Neuronal stem cell (in vitro differentiated cells): ENCODE results near the gene FOLR1.

Source experiments
- DNase-seq: peaks from one replicate; pipeline ENCODE4 v3.0.0-alpha.2; 2013; ENCODE audit warnings: low spot score
- H2AFZ ChIP-seq: one replicate; pipeline ENCODE4 v1.6.1; 2013; ENCODE audit warnings: mild to moderate bottlenecking, low read length, inconsistent platforms
- H2AK5ac ChIP-seq: 2 replicates; pipeline ENCODE4 v1.6.1; 2013; ENCODE audit warnings: low read depth, mild to moderate bottlenecking, inconsistent platforms, low read length, moderate library complexity, mixed read lengths
- H2BK120ac ChIP-seq: 2 replicates; pipeline ENCODE4 v1.6.1; 2013; ENCODE audit warnings: low read depth, mild to moderate bottlenecking, inconsistent platforms, low read length, moderate library complexity, mixed read lengths
- H2BK12ac ChIP-seq: one replicate; pipeline ENCODE4 v1.6.1; 2013; ENCODE audit warnings: low read length, inconsistent platforms
- H2BK15ac ChIP-seq: 2 replicates; pipeline ENCODE4 v1.6.1; 2013; ENCODE audit warnings: mild to moderate bottlenecking, low read length, inconsistent platforms, mixed read lengths
- H2BK5ac ChIP-seq: one replicate; pipeline ENCODE4 v1.6.1; 2013; ENCODE audit warnings: inconsistent platforms, mild to moderate bottlenecking, low read length, moderate library complexity
- H3K14ac ChIP-seq: one replicate; pipeline ENCODE4 v1.6.1; 2013; ENCODE audit warnings: low read length, inconsistent platforms
- H3K18ac ChIP-seq: 2 replicates; pipeline ENCODE4 v1.6.1; 2013; ENCODE audit warnings: low read length, inconsistent platforms
- H3K23ac ChIP-seq: 2 replicates; pipeline ENCODE4 v1.6.1; 2013; ENCODE audit warnings: low read depth, mild to moderate bottlenecking, mixed read lengths, low read length, inconsistent platforms; ENCODE audit not compliant: poor library complexity
- H3K27ac ChIP-seq: replicated peaks from 3 replicates; pipeline ENCODE4 v1.5.1; 2013; ENCODE audit warnings: low read length, inconsistent platforms
- H3K27me3 ChIP-seq, 3 experiments: 2 replicates each; pipeline ENCODE4 v1.6.1; 2013; ENCODE audit warnings: low read length in 3 of 3, mild to moderate bottlenecking in 2 of 3, inconsistent platforms in 1 of 3, low read depth in 1 of 3, mixed read lengths in 1 of 3, moderate library complexity in 1 of 3; ENCODE audit not compliant: control insufficient read depth in 3 of 3, insufficient read depth in 3 of 3
- H3K36me3 ChIP-seq, 2 donors: replicated peaks in 1 of 2; 2 replicates each; pipeline ENCODE4 v1.6.1; 2013; ENCODE audit warnings: low read length in 2 of 2; ENCODE audit not compliant: control insufficient read depth in 2 of 2, insufficient read depth in 2 of 2
- H3K4ac ChIP-seq: 2 replicates; pipeline ENCODE4 v1.6.1; 2013; ENCODE audit warnings: inconsistent platforms, mild to moderate bottlenecking, low read length, moderate library complexity
- H3K4me1 ChIP-seq, 2 donors: 1 replicate in 1 of 2; 2 replicates in 1 of 2; pipeline ENCODE4 v1.6.1; 2013; ENCODE audit warnings: low read length in 2 of 2, low read depth in 1 of 2; ENCODE audit not compliant: control insufficient read depth in 2 of 2, insufficient read depth in 1 of 2
- H3K4me2 ChIP-seq: one replicate; pipeline ENCODE4 v1.6.1; 2013; ENCODE audit warnings: mild to moderate bottlenecking, low read length, inconsistent platforms; ENCODE audit not compliant: insufficient read depth, poor library complexity, severe bottlenecking
- H3K4me3 ChIP-seq, 2 donors: 2 replicates each; pipeline ENCODE4 v1.5.1; 2013; ENCODE audit warnings: low read length in 2 of 2, mild to moderate bottlenecking in 2 of 2, inconsistent platforms in 1 of 2, moderate library complexity in 1 of 2
- H3K79me1 ChIP-seq: one replicate; pipeline ENCODE4 v1.6.1; 2013; ENCODE audit warnings: low read depth, mild to moderate bottlenecking, inconsistent platforms, low read length, moderate library complexity
- H3K9ac ChIP-seq: one replicate; pipeline ENCODE4 v1.6.1; 2013; ENCODE audit warnings: mild to moderate bottlenecking, low read depth, low read length, inconsistent platforms; ENCODE audit not compliant: poor library complexity
- H3K9me3 ChIP-seq, 2 donors: replicated peaks in 1 of 2; 2 replicates each; pipeline versions ENCODE3 to v1.6.1; 2013; ENCODE audit warnings: low read length in 2 of 2, mild to moderate bottlenecking in 2 of 2, inconsistent platforms in 1 of 2, low read depth in 1 of 2, mixed read lengths in 1 of 2, moderate library complexity in 1 of 2; ENCODE audit not compliant: control insufficient read depth in 2 of 2, insufficient read depth in 1 of 2
- H4K8ac ChIP-seq: one replicate; pipeline ENCODE4 v1.6.1; 2013; ENCODE audit warnings: low read depth, mild to moderate bottlenecking, inconsistent platforms, low read length, moderate library complexity
- H4K91ac ChIP-seq: one replicate; pipeline ENCODE4 v1.6.1; 2013; ENCODE audit warnings: low read length, low read depth, mild to moderate bottlenecking, inconsistent platforms; ENCODE audit not compliant: poor library complexity
- WGBS, 2 donors: extraction: QIAGEN DNeasy Blood & Tissue Kit; methylation state at CpG; one replicate each; pipeline ENCODE4 v1.1.7; 2013; ENCODE audit warnings: missing lambda C conversion rate in 2 of 2, mixed read lengths in 1 of 2; ENCODE audit not compliant: insufficient read length in 2 of 2, insufficient replicate concordance in 1 of 2; ENCODE audit errors: extremely low coverage in 2 of 2; 5-methylcytosine and 5-hydroxymethylcytosine counted together

Gene FOLR1

DNA sequence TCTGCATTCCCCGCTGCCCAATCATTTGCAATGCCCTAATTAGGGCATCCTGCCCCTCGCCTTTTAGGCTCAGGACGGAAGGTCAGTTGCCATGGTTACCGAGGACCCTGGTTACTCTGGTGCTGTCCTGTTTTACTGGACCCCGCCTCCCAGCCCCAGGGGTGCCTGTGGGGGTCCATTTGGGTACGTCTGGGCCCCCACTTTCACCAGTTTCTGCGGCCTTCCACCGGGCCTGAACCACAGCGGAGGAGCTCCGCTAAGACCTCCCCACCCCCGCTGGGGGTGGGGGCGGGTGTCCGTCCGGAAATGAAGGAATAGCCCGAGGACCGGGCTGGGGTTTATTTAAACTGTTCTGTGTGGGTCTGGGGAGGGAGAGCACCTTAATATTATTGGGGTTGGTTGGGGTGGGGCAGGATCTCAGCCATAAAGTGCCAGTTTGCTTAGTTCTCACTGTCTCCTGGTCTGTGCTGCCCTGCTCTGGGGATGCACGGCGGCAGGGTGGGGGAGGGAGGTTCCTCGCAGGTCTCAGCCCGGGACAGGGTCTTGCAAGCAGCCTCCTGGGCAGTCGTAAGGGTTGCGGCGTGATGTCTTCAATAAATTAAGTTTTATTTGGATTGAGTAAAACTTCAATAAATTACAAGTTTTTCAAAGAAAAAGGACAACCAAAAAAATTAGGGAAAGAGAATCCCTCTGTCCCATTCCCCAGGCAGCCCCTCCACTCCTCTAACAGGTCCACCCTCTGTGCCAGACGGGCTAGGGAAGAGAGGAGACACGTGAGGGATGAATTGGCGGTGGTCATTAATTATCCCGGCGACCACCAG lies 46.8 kb downstream of the FOLR1 start:
- H2BK5ac ChIP-seq = no peak overlapping the region
- no peak overlapping the region for H4K91ac ChIP-seq
- H3K4me2 ChIP-seq = peak overlapping the region; percentile 82
- peak overlapping the region; percentile 10 for H3K4ac ChIP-seq
- H3K9me3 ChIP-seq = peaks cover 6 to 18% of the 10 kb centered on the region in 2 donors
- no peak overlapping the region for H4K8ac ChIP-seq
- H3K27me3 ChIP-seq = peaks cover 30 to 52% (median 48%) of the 10 kb centered on the region in 3 experiments
- H3K4me3 ChIP-seq = no peak overlapping the region
- peaks cover 9 to 24% of the 10 kb centered on the region in 2 donors for H3K4me1 ChIP-seq
- H2AK5ac ChIP-seq = peak overlapping the region; percentile 48
- H2BK15ac ChIP-seq = no peak overlapping the region
- H3K79me1 ChIP-seq = peaks cover 4% of the 10 kb centered on the region
- no CpG with 5 or more reads among the region's 28 CpGs for WGBS, 2 donors
- no peak overlapping the region for H3K9ac ChIP-seq
- H2BK120ac ChIP-seq = no peak overlapping the region
- H3K27ac ChIP-seq = no peak overlapping the region
- H2AFZ ChIP-seq = no peak overlapping the region
- H3K36me3 ChIP-seq = peaks cover 27 to 53% of the 10 kb centered on the region in 2 donors
- no peak overlapping the region for H2BK12ac ChIP-seq
- H3K14ac ChIP-seq = no peak overlapping the region
- no peak for DNase-seq
- peak overlapping the region; percentile 56 for H3K18ac ChIP-seq
- peak overlapping the region; percentile 96 for H3K23ac ChIP-seq

DNA sequence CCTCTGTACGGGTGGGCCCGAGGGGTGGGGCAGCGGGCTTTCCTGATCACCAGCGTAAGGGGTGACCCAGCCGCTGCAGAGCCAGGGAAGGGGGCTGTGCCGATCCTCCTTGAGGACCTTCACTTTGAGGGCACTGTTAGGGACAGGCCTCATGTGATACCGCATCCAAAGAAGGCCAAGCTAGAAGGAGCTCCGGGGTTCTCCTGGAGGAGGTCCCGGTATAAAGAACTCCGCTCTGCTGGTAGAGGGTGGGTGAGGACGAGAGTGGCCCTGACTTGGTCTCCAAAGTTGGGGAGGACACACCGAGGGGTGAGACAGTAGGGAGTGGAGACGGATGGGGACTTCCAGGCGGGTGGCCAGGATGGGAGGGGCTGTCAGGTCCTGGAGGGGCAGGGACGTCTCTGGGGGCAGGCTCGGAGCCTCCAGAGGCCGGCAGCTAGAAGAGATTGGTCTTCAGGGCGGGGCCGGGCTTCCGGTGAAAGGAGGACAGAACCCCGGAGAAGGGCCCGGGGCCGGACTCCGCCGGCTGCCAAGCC lies 47.4 kb downstream of the FOLR1 start:
- H3K27me3 ChIP-seq = peaks cover 34 to 59% (median 52%) of the 10 kb centered on the region in 3 experiments
- H3K23ac ChIP-seq = peak overlapping the region; percentile 96
- H3K36me3 ChIP-seq = peaks cover 22 to 46% of the 10 kb centered on the region in 2 donors
- H3K4me3 ChIP-seq = peak overlapping the region in 1 of 2 donors; percentile 71
- H4K91ac ChIP-seq = no peak overlapping the region
- H2BK15ac ChIP-seq = peak overlapping the region; percentile 61
- H3K14ac ChIP-seq = no peak overlapping the region
- H3K79me1 ChIP-seq = peaks cover 4% of the 10 kb centered on the region
- no peak overlapping the region for H2BK5ac ChIP-seq
- H3K4me1 ChIP-seq = peaks cover 9 to 24% of the 10 kb centered on the region in 2 donors
- H2AFZ ChIP-seq = peak overlapping the region; percentile 87
- H3K9ac ChIP-seq = peak overlapping the region; percentile 67
- no peak overlapping the region for H2BK120ac ChIP-seq
- no peak for DNase-seq
- peak overlapping the region; percentile 82 for H3K4me2 ChIP-seq
- peak overlapping the region; percentile 19 for H2AK5ac ChIP-seq
- H3K18ac ChIP-seq = peak overlapping the region; percentile 96
- peak overlapping the region; percentile 48 for H4K8ac ChIP-seq
- peaks cover 6 to 19% of the 10 kb centered on the region in 2 donors for H3K9me3 ChIP-seq
- no peak overlapping the region for H3K27ac ChIP-seq
- no peak overlapping the region for H2BK12ac ChIP-seq
- no peak overlapping the region for H3K4ac ChIP-seq
- WGBS, 2 donors = no CpG with 5 or more reads among the region's 25 CpGs

DNA sequence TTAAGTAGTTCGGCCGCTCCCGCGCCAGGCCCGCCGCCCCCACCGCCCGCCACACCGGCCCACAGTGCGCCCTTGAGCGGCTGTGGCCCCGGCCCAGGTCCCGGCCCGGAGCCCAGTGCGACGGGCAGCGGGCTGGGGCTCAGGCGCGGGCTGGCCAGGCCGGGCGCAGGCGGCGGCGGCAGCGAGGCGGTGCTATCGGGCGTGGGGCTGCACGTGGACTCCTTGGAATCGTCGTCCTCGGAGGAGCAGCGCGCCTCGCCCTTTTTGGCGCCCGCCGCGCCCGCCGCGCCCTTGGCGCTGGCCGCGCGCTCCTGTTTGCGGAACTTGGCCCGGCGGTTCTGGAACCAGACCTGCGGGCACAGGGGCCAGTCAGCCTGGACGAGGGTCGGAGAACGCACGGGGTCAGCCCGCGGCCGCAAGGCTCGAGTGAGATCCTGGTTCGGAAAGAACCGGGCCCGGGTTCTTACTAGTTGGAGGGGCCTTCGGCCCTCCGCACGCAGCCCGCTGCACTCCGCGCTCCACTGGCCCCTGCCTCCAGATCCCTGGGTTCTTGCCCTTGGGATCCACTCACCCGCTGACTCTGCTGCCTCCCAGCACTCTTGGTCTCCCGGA lies 48.0 kb downstream of the FOLR1 start:
- peaks cover 18 to 40% of the 10 kb centered on the region in 2 donors for H3K36me3 ChIP-seq
- no peak overlapping the region for H2BK5ac ChIP-seq
- WGBS, 2 donors = no CpG with 5 or more reads among the region's 69 CpGs
- H3K4me3 ChIP-seq = peak overlapping the region; percentile 15 to 62
- H3K27me3 ChIP-seq = peaks cover 39 to 64% (median 58%) of the 10 kb centered on the region in 3 experiments
- H3K27ac ChIP-seq = no peak overlapping the region
- peak overlapping the region; percentile 82 for H3K4me2 ChIP-seq
- peaks cover 6 to 19% of the 10 kb centered on the region in 2 donors for H3K9me3 ChIP-seq
- peak overlapping the region; percentile 91 for H2AK5ac ChIP-seq
- H2BK15ac ChIP-seq = peak overlapping the region; percentile 61
- H3K79me1 ChIP-seq = peaks cover 4% of the 10 kb centered on the region
- no peak overlapping the region for H3K4ac ChIP-seq
- H4K91ac ChIP-seq = no peak overlapping the region
- no peak overlapping the region for H2BK120ac ChIP-seq
- peak overlapping the region; percentile 95 for H3K14ac ChIP-seq
- peak overlapping the region; percentile 67 for H2BK12ac ChIP-seq
- peak overlapping the region; percentile 96 for H3K18ac ChIP-seq
- DNase-seq = no peak
- H2AFZ ChIP-seq = peak overlapping the region; percentile 87
- peaks cover 12 to 30% of the 10 kb centered on the region in 2 donors for H3K4me1 ChIP-seq
- peak overlapping the region; percentile 67 for H3K9ac ChIP-seq
- peak overlapping the region; percentile 96 for H3K23ac ChIP-seq
- H4K8ac ChIP-seq = no peak overlapping the region
